Activated T-cell treated with anti-CD3 and anti-CD28 coated beads for 24 hours (primary cell): Measurements from ENCODE around the gene PARP6.
A peak's percentile ranks its signal among the peaks of the same experiment; 100 is the strongest.
"Not testable (repeated sequence)": the region's sequence is repeated elsewhere in the genome, so short reads cannot be mapped to it uniquely, and the experiment has no call there.

Source experiments
- DNase-seq: peaks from one replicate; pipeline ENCODE4 v3.0.0-alpha.2; 2020; ENCODE audit warnings: low read depth

Gene PARP6

DNA sequence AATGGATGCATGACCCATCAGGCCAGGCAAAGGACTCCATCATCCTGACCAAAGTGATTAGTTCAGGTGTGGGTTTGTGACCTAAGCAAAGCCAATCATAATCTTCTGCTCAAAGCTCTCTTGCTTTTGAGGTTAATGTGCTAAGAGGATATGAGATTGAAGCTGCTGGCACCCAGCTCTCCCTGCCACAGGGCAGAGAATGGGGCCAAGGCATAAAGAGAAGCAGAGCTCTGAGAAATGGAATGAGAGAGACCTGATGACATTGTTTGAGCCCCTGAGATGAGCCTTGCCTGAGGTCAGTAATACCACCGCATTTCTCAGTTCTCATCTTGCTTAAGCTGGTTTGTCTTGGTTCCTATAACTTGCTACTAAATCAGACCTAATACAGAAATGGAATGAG, 6.4 kb upstream of the PARP6 start:
- DNase-seq: no peak

DNA sequence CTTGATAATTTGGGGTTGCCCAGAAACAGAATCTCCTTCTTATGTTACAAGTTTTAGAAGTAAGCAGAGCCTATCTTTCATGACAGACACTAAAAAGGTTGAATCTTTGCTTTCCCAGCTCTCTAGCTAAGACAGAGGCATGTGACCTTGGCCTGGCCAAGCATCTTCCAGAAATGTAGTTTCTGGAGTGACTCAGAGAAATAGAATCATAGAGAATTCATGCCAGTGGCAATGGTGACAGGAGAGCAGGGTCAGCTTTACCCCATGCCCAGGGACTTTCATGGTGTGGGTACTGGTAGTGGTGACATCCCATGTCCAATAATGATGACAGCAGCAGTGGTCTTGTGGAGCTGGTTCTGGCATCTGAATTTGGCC, 4.0 kb upstream of the PARP6 start:
- no peak for DNase-seq

DNA sequence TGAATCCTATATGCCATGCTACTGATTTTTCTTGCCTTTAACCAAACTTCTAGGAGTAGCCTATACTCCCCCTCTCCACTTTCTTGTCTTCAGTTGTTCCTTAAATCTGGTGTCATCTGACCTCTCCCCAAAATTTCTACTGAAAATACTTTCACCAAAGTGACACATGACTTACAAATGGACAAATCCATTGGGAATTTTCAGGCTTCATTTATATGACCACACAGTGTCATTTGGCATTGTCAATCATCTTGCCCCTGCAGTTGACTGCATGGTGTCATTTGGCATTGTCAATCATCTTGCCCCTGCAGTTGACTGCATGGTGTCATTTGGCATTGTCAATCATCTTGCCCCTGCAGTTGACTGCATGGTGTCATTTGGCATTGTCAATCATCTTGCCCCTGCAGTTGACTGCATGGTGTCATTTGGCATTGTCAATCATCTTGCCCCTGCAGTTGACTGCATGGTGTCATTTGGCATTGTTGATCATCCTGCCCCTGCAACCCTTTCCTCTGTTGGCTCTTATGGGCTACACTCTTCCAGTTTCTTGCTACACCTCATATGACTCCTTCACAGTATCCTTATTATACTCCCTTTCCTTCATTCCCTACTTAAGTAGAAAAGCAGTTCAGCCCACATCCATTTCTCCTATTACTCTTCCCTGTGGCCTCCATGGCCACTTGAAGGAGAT, 3.4 kb upstream of the PARP6 start:
- DNase-seq: not testable (repeated sequence)

DNA sequence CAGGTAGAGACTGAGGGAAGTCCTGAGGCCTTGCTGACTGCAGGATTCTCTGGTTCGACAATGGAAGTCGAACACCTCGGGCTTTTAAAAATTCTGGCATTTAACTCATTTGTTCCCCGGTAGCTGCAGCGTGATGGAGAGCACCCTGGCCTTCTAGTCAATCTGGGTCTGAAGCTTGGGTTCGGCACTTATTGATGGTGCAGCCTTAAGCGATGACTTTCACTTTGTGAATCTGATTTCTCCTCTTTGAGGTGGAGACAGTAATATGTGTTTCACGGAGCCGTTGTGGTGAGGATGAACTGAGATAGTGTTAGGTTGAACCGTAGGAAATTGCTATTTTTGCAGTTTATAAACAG, 621 bp upstream of the PARP6 start:
- DNase-seq: no peak

DNA sequence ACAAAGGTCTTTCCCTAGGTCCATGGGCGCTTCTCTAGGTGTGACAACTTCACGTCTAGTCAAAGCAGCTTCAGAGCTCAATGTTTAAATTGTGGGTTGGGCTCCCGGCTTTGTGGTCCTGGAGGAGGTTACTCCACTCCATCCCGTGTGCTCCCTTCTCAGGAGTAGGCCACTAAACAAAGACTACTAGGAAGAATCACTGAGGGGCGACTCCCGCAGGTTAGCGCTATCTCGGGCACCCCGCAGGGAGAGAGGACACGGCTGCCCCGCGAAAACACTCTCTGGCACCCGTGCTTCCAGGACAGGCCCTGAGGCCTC, 500 bp downstream of the PARP6 start:
- no peak for DNase-seq

DNA sequence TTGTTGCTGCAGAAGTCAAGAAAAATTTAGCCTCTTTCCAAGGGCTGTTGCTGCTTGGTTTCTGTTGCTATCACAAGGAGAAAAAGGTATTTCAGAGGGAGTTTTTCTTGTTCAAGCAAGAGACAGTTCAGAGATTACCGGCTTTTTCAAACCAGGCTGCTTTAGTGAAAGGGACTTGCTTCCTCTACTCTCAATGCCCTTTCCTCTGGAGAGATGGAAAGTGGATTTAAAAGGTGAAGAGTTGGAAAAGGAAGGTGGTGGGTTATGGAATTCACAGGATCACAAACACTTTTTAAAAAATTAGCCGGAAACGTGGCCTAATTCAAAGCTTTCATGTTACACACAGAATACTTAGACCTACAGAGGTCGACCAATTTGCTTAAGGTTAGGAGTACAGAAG, 1.1 kb downstream of the PARP6 start:
- no peak for DNase-seq

DNA sequence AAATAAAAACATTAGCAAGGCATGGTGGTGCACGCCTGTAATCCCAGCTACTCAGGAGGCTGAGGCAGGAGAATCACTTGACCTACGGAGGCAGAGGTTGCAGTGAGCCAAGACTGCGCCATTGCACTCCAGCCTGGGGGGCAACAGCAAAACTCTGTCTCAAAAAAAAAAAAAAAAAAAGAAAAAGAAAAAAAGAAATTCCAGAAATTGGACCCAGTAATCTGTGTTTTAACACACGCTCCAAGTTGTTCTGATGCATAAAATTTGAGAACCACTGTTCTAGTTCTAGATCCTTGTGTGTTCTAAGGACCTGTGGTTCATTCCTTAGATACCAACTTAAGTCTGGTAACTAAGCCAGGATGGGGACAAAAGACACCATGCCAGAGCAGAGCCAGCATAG, 2.6 kb downstream of the PARP6 start:
- DNase-seq: no peak

DNA sequence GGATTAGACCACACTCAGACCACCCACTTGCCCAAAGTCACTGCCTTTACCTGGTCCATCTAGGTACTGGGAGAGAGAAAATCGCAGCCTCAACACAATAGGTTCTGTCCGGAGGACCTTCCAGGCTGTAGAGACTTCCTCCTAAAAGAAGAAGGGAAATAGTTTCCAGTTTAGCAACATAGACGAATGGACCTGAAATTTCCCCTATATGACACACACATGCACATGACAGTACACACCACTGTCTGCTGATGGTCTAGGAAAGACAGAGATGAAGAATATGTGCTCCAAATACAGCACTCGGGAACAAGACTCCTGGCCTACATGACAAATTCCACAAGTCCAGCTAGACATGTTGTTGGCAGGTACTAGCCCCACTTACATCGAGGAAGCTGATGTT, 7.3 kb downstream of the PARP6 start:
- no peak for DNase-seq

DNA sequence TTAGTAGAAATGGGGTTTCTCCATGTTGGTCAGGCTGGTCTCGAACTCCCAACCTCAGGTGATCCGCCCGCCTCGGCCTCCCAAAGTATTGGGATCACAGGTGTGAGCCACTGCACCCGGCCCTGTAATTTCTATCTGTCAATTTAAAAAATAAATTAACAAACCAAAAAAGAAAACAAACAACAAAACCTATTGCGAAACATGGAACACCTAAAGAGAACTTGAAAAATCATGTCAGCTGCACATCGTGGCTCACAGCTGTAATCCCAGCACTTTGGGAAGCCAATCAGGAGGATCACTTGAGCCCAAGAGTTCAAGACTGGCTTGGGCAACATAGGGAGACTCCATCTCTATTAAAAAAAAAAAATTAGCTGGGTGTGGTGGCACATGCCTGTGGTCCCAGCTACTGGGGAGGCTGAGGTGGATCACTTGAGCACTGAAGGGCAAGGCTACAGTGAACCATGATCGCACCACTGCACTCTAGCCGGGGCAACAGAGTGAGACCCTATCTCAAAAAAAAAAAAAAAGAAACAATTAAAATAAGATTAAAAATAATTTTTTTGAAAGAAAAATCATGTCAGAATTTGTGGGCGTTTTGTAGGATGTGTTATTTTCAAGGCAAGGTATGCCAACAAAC, 19.6 kb downstream of the PARP6 start:
- DNase-seq: no peak

DNA sequence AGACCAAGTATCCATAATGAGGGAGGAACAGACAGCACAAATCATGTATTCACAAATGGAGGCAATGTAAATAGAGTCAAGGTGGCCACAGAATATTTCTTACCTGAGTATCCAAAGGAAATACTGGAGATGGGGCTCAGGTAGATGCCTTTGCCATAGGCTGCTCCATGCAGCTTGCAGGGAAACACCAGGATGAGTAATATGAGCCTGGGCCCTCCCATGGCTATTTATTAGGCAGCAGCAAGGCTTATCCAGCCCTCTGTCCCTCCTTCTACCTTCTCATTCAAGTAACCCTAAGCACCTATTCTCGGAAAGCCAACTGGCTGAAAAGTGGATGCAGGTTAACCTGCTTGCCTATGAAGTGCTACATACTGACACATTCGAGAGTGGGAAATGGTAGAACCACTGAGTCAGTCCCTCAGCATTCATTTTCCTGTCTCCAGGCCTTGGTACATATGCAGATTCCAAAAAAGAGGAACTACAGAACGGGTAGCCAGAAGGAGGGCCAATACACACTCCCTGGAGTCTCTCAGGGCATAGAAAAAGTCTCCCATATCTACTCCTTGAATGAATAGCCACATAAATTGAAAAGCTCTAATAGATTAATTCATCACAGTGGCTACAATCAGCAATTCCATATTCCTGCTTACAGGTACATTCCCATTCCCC, 23.1 kb downstream of the PARP6 start:
- DNase-seq: no peak

DNA sequence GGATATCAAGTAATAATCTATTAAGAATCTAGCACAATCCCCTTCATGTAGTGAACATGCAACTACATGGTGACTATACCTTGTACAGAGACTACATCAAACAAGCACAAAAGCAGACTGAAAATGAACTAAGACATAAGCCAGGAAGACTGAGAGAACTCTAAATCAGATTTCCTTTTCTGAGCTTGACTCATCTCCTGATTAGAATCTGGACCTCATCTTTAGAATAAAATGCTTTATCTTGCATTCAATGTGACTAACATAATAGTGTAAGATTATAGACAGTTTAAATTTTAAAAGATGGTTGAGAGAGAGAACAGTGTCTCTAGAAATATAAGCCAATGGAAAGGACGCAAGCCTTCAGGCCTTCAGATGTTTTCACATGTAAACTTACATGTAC, 23.8 kb downstream of the PARP6 start:
- no peak for DNase-seq

DNA sequence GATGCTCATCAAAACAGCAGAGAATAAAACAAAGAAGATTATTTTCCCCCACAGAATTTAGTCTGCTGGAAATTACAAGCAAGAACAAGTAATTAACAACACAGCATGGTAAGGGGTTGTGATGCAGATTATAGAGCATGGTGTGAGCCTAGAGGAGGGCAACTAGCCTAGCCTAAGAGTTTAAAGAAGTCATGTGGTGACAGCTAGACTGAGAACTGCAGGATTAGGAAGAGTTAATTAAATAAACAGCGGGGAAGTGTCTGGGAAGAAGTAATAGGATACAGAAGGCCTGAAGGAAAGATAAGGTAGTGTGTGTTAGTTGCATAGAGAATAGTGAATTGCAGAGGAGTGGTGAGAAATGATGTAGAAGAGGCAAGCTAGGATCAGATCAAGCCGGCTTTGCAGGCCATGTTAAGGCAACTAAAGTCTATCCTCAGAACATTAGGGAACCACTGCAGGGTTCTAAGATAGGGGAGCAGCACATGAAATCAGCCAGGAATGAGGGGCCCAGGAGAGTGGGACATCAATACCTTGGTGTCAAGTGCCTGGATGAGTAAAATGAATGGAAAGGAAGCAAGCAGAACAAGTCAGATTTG, 29.5 kb downstream of the PARP6 start:
- DNase-seq: no peak

DNA sequence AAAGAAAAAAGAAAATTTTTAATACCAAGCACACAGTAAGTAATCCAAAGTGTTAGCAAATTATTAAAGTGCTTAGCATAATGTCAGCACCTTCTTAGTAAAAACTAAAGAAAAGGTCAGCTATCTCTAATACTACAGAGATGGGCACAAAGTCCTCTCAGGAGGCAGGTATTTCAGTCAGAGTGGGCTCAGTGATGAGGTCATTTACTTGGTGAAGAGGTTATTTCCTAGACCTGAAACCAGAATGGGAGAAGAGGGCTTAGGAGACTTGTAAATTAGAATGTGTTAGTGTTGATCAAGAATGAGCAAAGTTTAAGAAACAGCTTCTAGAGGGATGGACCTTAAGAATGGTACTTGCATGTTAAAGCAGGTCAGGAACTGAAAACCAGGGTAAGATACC, 32.7 kb downstream of the PARP6 start:
- DNase-seq: no peak

DNA sequence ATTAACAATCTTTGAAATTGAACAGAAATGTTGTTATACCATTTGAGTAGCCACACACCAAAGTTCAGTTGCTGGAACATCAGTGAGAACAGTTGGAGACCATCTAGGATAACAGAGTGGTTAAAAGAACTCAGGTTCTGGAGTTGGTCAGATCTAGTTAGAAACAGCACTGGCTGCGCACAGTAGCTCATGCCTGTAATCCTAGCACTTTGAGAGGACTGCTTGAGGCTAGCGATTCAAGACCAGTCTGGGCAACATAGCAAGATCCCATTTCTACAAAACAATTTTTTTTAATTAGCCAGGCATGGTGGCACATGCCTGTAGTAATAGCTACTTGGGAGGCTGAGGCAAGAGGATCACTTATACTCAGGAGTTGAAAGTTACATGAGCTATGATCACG, 33.8 kb downstream of the PARP6 start:
- no peak for DNase-seq

DNA sequence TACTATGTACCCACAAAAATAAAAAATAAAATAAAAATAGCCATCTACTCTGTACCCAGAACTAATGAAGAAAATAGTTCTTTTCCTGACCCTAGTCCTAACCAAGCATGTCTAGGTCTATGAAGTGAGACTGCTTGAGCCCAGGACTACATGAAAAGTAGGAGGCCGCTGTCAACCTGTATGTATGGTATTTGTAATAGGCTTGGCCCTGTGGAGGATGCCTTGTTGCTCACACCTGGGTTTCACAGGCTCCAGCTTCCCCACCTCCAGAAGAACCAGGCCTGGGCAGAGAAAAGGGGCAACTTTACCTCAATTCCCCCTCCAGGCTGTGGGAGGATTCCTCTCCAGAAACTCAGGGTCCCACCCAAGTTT, 34.5 kb downstream of the PARP6 start:
- DNase-seq: no peak

DNA sequence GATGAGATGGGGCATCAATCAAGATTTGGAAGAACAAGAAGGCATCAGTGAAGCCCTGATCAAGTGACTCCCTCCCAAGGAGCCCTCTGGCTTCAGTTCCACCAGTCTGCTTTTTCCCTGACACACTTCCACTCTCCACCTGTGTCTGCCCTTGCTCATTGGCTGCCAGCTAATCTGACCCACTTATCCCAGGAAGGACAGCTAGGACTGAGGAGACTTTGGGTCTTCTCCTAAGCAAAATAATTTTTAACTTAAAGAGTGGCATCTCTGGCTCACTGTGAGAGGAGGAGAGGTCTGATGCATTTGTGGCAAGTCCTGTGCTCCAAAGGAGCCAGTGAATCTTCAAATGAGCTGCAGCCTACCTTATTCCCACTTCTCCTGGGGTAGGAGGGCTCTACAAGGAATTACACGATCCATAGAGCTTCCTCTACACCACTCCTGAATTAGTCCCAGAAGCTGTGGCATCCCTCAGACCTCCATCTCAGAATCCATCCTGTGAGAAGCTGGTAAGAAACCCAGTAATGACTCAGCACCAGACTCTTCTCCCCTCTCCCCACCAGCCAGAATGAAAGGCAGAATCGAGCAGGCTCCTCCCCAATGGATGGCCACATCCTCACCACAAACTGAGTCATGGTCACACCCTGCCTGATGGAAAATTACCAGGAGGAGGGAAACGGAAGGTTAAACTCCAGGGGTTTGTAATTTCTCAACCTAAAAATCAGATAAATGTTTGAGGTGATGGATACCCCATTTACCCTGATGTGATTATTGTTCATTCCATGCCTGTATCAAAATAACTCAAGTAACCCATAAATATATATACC, 35.1 kb downstream of the PARP6 start:
- DNase-seq: peak; percentile 76

DNA sequence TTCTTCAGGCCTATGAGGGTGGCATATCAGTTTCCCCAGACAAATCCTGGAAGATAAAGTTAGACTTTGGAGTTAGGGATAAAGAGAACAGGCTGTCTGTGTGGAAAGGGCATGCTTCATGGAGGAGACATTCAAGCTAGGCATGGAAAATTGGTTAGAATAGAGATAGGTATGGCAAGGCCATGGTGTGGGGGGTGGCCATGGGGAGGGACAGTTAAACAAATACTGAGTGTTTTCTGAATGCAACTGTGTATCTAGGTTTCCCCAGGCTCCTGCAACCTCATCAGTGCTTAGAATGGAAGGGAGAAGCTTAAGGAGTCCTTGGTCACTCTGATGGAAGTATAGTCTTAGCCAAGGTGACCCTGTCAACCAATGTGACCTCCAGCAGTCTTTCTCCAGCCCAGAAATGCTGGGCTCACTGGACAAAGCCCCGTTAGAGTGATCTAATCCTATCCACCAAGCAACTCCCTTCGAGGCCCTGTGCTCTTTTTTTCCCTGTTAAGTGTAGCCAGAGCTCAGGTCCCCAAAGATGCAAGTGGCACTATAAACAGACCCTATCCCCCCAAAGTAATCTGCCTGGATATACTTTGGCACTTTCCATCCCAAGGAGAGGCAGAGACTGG, 35.9 kb downstream of the PARP6 start:
- DNase-seq: no peak

DNA sequence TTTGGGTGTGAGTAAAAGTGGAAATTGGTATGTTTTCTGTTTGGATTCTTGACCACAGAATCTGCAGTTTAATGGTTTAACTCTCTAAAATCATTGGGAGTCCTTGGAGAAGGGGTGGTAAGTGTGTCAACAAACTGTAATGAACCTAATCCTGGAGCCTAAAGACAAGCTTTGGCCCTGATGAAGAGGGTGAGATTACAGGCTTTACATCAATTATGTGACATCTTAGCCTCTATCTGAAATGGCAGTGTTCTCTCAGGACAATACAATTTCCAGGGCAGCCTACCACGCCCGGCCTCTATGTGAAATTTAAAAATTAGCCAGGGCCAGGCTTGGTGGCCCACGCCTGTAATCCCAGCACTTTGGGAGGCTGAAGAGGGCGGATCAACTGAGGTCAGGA, 37.1 kb downstream of the PARP6 start:
- no peak for DNase-seq

DNA sequence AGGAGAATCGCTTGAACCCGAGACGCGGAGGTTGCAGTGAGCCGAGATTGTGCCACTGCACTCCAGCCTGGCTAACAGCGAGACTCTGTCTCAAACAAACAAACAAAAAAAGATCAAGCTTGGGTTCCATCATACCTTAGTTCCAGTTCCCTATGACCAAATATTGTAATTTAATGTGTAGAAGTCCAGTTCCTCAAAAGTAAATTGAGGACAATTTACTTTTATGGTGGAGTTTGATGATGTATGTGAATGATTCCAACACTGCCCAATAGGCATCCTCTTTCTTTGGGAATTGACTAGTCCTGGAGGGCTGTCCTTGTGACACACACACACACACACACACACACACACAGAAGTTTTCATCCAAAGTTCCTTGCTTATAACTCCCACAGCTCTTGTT, 38.6 kb downstream of the PARP6 start:
- DNase-seq: no peak

DNA sequence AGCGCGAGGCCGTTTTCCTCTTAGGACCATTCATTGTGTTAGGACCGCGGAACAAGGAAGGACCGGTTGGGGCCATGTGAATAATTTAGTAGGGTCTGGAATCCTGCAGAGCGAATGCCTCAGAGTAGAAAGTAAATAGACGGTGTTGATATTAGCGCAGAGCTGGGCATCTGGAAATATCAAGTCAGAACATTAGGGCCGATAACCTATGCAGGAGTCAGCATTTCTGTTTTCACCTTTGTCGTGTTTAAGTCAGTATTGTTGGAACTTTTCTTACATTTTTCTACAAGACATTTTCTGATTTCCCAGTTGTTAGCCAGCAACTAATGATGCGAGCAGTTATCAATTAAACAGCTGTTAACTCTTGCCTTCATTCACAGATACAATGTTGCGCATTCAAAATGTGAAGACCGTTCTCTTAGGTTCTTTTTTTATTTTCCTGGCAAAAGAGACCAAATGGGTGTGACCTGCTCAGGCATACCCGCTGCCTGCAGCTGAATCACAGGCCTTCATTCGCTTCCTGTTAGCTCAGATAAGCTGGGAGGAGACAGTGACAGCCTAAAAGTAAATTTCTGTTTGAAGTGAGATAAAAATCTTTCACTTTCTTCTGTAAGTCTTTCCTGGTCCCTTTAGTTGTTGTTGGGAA, 40.4 kb downstream of the PARP6 start:
- peak; percentile 36 for DNase-seq

DNA sequence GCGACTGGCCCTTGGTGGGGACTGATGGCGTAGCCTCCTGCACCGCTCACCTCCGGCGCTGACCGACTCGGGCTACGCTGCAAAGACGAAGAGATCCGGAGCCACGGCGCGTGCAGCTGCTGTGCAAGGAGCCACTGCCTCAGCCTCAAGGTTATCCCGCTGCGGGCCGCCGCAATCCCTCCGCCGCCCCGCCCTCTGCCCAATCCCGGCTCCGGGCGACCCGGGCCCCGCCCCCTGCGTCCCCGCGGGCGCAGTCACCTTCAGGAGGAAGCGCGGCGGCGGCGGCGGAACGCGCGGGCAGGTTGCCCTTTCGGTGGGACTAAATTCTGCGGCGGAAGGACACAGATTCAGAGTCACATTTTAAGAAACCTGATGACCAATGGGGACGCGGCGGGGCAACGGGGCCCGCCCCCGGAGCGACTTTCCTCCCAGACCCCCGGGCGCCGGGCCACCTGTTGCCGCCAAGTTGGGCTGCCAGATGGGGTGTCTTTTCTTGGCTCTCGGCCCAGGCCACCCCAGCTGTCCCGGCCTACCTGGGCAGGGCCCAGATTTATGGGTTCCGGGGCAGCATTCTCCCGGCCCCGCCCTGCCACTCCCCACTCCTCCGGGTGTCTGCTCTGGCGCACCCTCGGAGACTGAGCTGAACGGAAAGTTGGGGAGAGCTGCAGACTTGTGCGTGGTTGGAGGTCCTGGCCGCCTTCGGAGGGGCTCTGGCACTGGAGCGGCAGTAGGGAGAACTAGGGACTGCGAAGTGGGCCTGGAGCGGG, 41.1 kb downstream of the PARP6 start, which contains the start of gene PKM:
TSS of gene PKM (minus strand) at position 125 of the 767 bp plus-strand sequence. CDS start 12,093 bp downstream, outside the sequence.
- peak; percentile 97 for DNase-seq
